Ishikawa (cell line): ENCODE measurements around the gene RIN2.

Source experiments
- EGR1 ChIP-seq: IDR thresholded peaks from 2 replicates; pipeline ENCODE4 v1.6.1; 2012
- YY1 ChIP-seq: IDR thresholded peaks from 2 replicates; pipeline ENCODE4 v1.6.1; 2012; ENCODE audit warnings: low read depth

GRCh38 chr20:19771031-19771430 lies 13.0 kb downstream of the RIN2 start:
- TF ChIP-seq YY1 (no peak), EGR1 (no peak)
